ENCODE results near the gene ENPEP.
A peak's percentile ranks its signal among the peaks of the same experiment; 100 is the strongest.
"Not testable (repeated sequence)": the region's sequence is repeated elsewhere in the genome, so short reads cannot be mapped to it uniquely, and the experiment has no call there.

The ENPEP gene

GRCh38 chr4:110526589-110526988 is 50.6 kb downstream of the ENPEP start:
- DNase-seq: no peak

- no peak for DNase-seq
These were observed 51.2 kb downstream of the ENPEP start for GRCh38 chr4:110527156-110527555.

DNA sequence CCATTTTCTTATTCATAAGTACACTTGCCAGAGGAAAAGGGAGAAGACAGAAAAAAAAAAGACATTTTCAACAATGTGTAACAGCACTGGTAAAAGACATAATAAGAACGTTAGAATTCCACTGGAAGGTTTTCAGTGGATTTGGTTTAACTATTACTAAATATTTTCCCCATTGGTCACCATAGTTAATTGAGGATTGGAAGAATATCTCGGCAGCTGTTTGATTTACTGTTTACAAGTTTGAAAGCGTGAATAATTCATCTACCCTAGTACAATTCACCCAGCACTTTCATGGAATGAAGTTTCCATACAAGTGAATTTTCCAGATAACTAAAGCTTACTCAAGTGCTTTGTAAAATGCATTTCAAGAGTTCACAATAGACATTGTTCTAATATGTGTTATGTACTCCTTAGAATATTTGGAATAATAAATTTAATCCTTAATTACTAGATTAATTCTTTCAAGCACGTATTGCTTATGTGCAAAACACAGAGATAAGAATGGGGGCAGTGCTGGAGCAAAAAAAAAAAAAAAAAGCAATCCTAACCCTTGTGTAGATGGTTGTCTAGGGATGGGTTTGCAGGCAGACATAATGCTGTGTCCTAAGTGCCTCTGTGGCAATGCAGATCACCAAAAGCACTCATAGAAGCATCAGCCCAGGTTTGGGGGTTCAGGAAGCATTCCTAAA is 57.1 kb downstream of the ENPEP start:
- no peak for DNase-seq

GRCh38 chr4:110533590-110533910 is 57.6 kb downstream of the ENPEP start:
- no peak for DNase-seq

- peak in 1 of 3 donors; percentile 5 for DNase-seq
These were observed 58.0 kb downstream of the ENPEP start for GRCh38 chr4:110533940-110534339.

GRCh38 chr4:110540581-110540980 is 64.6 kb downstream of the ENPEP start:
- no peak for DNase-seq

DNA sequence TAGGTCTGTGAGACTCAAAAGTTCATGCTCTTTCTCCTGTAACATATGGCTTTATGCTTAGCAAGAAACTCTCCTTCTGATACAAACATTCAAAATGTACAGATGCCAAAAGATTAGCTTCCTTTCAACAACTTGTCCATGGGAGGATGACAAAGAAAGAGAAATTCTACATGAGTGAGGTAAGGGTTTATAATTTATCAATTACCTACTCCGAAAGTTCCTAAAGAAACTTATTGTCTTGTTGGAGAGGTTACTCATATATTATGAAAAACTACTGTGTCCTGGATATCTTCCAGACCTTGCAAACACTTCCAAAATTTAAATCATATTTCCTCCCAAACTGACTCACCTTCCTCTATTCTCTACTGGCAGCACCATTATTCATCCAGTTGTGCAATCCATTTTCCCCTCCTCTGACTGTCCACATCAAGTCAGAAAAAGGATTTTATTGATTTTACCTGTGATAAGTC is 65.1 kb downstream of the ENPEP start:
- DNase-seq: peak in 2 of 3 donors; percentile 8 to 23

DNA sequence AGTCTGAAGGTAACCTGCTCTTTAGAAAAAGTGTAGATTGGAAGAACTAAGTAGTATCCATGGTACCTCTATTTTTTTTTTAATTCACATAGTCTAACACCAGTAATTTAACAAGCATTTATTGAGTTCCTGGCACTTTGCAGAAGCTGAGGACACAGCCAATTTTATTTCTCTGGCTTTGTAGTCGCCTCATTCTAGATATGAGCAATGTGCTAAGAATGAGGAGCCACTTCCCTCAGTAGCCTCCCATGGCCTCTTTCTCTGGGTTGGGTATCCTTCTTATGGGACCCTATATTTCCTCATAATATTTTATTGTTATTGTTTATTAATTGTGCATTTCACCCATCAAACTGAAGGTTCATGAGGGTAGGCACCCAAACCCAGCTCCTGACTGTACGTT is 67.6 kb downstream of the ENPEP start:
- DNase-seq: no peak

GRCh38 chr4:110544594-110544993 is 68.6 kb downstream of the ENPEP start:
- no peak for DNase-seq

- peak in 1 of 3 donors; percentile 4 for DNase-seq
These were observed 74.3 kb downstream of the ENPEP start for GRCh38 chr4:110550260-110550659.

DNA sequence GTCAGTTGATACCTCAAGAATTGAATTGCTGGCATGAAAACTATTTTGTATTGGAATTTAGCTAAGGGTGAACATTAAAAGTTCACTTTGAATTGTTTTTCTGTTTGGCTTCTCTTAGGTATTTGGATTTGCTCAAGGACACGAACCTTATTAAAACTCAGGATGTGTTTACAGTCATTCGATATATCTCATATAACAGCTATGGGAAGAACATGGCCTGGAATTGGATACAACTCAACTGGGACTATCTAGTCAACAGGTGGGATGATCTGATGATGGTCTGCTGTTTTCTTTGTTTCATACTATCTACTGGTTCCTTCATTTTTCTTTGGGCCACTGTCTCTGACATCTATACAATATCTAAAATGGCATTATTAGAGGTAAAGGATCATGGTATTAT is 77.2 kb downstream of the ENPEP start:
- no peak for DNase-seq

GRCh38 chr4:110567214-110567613 is 91.3 kb downstream of the ENPEP start:
- no peak for DNase-seq

- DNase-seq: not testable (repeated sequence)
These were observed 100.7 kb downstream of the ENPEP start for GRCh38 chr4:110576696-110577095.

GRCh38 chr4:110586131-110586850 is 110.3 kb downstream of the ENPEP start:
- DNase-seq: peak in 2 of 3 donors; percentile 2 to 10

- no peak for DNase-seq
These were observed 111.8 kb downstream of the ENPEP start for GRCh38 chr4:110587666-110588285.

- no peak for DNase-seq
These were observed 113.3 kb downstream of the ENPEP start for GRCh38 chr4:110589297-110589696.

- no peak for DNase-seq
These were observed 119.6 kb downstream of the ENPEP start for GRCh38 chr4:110595583-110595982.

DNA sequence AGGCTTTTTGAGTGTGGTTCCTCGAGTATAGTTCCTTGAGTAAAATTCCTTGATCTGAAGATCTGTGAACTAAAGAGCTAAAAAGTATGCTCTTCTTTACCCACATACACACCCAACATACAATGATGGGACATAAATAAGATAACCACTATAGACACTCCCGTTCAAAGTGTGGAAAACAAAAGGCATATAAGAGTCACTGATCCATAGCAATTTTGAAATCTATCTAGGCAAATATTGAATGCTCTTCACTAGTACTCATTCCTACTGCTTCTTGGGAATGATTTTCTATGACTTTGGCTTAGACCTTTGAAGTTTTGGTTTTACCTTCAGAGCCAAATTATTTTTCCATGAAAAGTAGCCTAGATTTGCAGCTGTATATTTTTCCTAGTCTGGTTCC is 120.5 kb downstream of the ENPEP start:
- no peak for DNase-seq

DNA sequence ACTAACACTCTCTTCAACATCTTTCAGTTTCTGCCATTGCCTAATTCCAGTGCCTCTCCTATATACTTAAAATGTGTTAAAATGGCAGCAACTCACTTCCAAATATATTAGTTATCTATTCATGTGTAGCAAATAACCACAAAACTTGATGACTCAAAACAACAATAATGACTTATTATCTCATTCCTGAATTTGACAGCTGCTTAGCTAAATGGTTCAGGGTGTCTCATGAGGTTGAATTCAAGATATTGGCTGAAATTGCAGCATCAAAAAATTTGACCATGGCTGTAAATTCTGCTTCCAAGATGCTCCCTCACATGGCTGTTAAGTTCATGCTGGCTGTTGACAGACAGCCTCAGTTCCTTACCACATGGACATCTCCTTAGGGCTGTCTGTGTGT is 121.6 kb downstream of the ENPEP start:
- DNase-seq: no peak

DNA sequence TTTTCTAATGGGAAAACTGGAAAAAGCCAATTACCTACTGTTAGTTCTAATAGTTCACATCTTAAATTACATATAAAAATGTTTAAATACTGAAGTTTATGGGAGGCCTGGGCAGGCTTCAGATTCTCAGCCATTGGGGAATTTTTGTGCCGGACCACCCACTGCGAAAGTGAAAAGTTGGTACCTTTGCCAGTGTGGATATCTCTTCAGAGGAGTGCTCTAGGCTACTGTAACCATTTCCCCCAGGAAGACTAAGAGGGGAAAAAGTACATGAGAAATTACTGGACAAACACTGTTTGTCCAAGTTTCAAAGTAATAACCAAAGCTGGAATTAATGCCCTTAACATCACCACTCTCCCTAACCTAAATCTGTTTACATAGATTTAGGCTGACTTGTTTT is 126.1 kb downstream of the ENPEP start:
- no peak for DNase-seq

- no peak for DNase-seq
These were observed 129.1 kb downstream of the ENPEP start for GRCh38 chr4:110605077-110605476.

- no peak for DNase-seq
These were observed 133.2 kb downstream of the ENPEP start for GRCh38 chr4:110609044-110609750.

DNA sequence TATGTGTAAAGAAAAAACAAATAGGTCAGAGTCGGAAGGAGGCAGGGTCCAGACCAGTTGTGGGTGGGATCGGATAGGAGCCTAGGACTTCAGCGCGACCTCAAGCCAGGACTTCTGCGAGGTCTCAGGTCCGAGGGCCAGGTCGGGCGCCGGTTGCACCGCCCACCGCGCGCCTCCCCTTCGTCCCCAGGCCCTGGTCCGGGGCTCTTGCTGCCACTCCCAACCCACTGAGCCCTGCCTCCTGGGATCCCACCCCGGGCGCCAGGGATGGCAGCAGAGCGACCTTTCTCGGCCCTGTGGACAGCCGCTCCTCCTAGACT is 134.6 kb downstream of the ENPEP start:
- DNase-seq: no peak

Measured in suppressor macrophage treated with lipopolysaccharide for 1 hour (primary cell).